SK-N-SH treated with all-trans-retinoic acid at 6 μM for 48 hours (cell line): ENCODE measurements around the gene TTC31.

Experiments
- ATAC-seq: fragments of 200-7000 bp; cut with Tn5 transposase; 3 replicates; pipeline ENCODE4 v1.9.1; 2020; ENCODE audit warnings: mild to moderate bottlenecking, moderate library complexity
- ARNTL ChIP-seq: fragments of 450-650 bp; formaldehyde crosslinking; IDR thresholded peaks from 2 replicates; pipeline ENCODE4 v1.5.0; 2020; ENCODE audit warnings: low read depth, mild to moderate bottlenecking, moderate library complexity, borderline replicate concordance
- BACH2 ChIP-seq: fragments of 250-450 bp; sonication (Bioruptor Pico); IDR thresholded peaks from 2 replicates; pipeline ENCODE4 v1.9.0; 2021; ENCODE audit warnings: mild to moderate bottlenecking, borderline replicate concordance
- CREB5 ChIP-seq: fragments of 250-450 bp; sonication (Bioruptor Pico); IDR thresholded peaks from 2 replicates; pipeline ENCODE4 v1.5.1; 2020; ENCODE audit warnings: low read depth, mild to moderate bottlenecking, moderate library complexity
- ESRRG ChIP-seq: fragments of 250-450 bp; sonication (Bioruptor Pico); IDR thresholded peaks from 2 replicates; pipeline ENCODE4 v1.6.1; 2021; ENCODE audit warnings: mild to moderate bottlenecking
- GLIS3 ChIP-seq: fragments of 250-450 bp; sonication (Bioruptor Pico); IDR thresholded peaks from 2 replicates; pipeline ENCODE4 v1.5.0; 2020; ENCODE audit warnings: mild to moderate bottlenecking, moderate library complexity
- ISL1 ChIP-seq: fragments of 250-450 bp; sonication (Bioruptor Pico); IDR thresholded peaks from 2 replicates; pipeline ENCODE4 v2.1.2; 2022; ENCODE audit warnings: mild to moderate bottlenecking, moderate library complexity
- PATZ1 ChIP-seq: fragments of 250-450 bp; sonication (Bioruptor Pico); IDR thresholded peaks from 2 replicates; pipeline ENCODE4 v1.8.0; 2020; ENCODE audit warnings: mild to moderate bottlenecking, moderate library complexity, borderline replicate concordance
- POU6F1 ChIP-seq: fragments of 250-450 bp; sonication (Bioruptor Pico); IDR thresholded peaks from 2 replicates; pipeline ENCODE4 v1.8.0; 2021; ENCODE audit warnings: low read depth, mild to moderate bottlenecking, moderate library complexity, borderline replicate concordance
- PPARA ChIP-seq: fragments of 250-450 bp; sonication (Bioruptor Pico); IDR thresholded peaks from 2 replicates; pipeline ENCODE4 v1.5.0; 2020; ENCODE audit warnings: mild to moderate bottlenecking, borderline replicate concordance
- RARB ChIP-seq: fragments of 250-450 bp; sonication (Bioruptor Pico); IDR thresholded peaks from 2 replicates; pipeline ENCODE4 v1.8.0; 2021; ENCODE audit warnings: mild to moderate bottlenecking, moderate library complexity
- SNAI2 ChIP-seq: fragments of 250-450 bp; sonication (Bioruptor Pico); IDR thresholded peaks from 2 replicates; pipeline ENCODE4 v1.5.0; 2020; ENCODE audit warnings: mild to moderate bottlenecking, moderate library complexity
- TCF4 ChIP-seq: fragments of 250-450 bp; sonication (Bioruptor Pico); IDR thresholded peaks from 2 replicates; pipeline ENCODE4 v1.8.0; 2021; ENCODE audit warnings: mild to moderate bottlenecking, moderate library complexity, borderline replicate concordance
- TOX ChIP-seq: fragments of 250-450 bp; sonication (Bioruptor Pico); IDR thresholded peaks from 2 replicates; pipeline ENCODE4 v1.8.0; 2021; ENCODE audit warnings: mild to moderate bottlenecking, moderate library complexity, borderline replicate concordance
- TSHZ2 ChIP-seq: fragments of 250-450 bp; sonication (Bioruptor Pico); IDR thresholded peaks from 2 replicates; pipeline ENCODE4 v1.5.0; 2020; ENCODE audit warnings: mild to moderate bottlenecking, moderate library complexity
- ZC3H10 ChIP-seq: fragments of 250-450 bp; sonication (Bioruptor Pico); IDR thresholded peaks from 2 replicates; pipeline ENCODE4 v1.5.1; 2021; ENCODE audit warnings: mild to moderate bottlenecking, moderate library complexity
- ZFP3 ChIP-seq: fragments of 250-450 bp; sonication (Bioruptor Pico); IDR thresholded peaks from 2 replicates; pipeline ENCODE4 v1.5.0; 2020; ENCODE audit warnings: mild to moderate bottlenecking, moderate library complexity
- ZFP30 ChIP-seq: fragments of 450-650 bp; formaldehyde crosslinking; IDR thresholded peaks from 2 replicates; pipeline ENCODE4 v1.5.0; 2022; ENCODE audit warnings: mild to moderate bottlenecking, moderate library complexity
- ZNF565 ChIP-seq: fragments of 450-650 bp; formaldehyde crosslinking; conservative IDR thresholded peaks from 2 replicates; pipeline ENCODE4 v1.5.0; 2020; ENCODE audit warnings: low read depth, mild to moderate bottlenecking, moderate library complexity
- ZNF70 ChIP-seq: fragments of 450-650 bp; formaldehyde crosslinking; IDR thresholded peaks from 2 replicates; pipeline ENCODE4 v1.5.0; 2020; ENCODE audit warnings: mild to moderate bottlenecking, moderate library complexity

TTC31 gene

GRCh38 chr2:74515271-74515980, 32.5 kb downstream of the TTC31 start:
- ATAC-seq, result no peak
- no peak for TF ChIP-seq ZFP3

- TF ChIP-seq GLIS3 (CRISPR knock-in tag) (no peak), RARB (CRISPR knock-in tag) (no peak), CREB5 (no peak), POU6F1 (CRISPR knock-in tag) (no peak), TSHZ2 (CRISPR knock-in tag) (no peak), TOX (CRISPR knock-in tag) (no peak), ZFP30 (CRISPR knock-in tag) (no peak), ZNF565 (CRISPR knock-in tag) (no peak), BACH2 (CRISPR knock-in tag) (no peak), ZNF70 (no peak), PPARA (no peak), PATZ1 (CRISPR knock-in tag) (no peak), TCF4 (CRISPR knock-in tag) (no peak), ARNTL (CRISPR knock-in tag) (no peak), ZFP3 (no peak), ZC3H10 (CRISPR knock-in tag) (no peak), ISL1 (no peak)
- ATAC-seq, result no peak
Measured at GRCh38 chr2:74515981-74516633, 33.2 kb downstream of the TTC31 start.

GRCh38 chr2:74516650-74517049, 33.8 kb downstream of the TTC31 start:
- ATAC-seq, result no peak
- TF ChIP-seq TSHZ2 (CRISPR knock-in tag) (no peak), ZNF565 (CRISPR knock-in tag) (no peak), PATZ1 (CRISPR knock-in tag) (no peak), ZNF70 (no peak), ZC3H10 (CRISPR knock-in tag) (no peak), BACH2 (CRISPR knock-in tag) (no peak), TOX (CRISPR knock-in tag) (no peak), POU6F1 (CRISPR knock-in tag) (no peak), ESRRG (CRISPR knock-in tag) (no peak), ISL1 (no peak), SNAI2 (no peak), RARB (CRISPR knock-in tag) (no peak), CREB5 (no peak), GLIS3 (CRISPR knock-in tag) (no peak), ZFP30 (CRISPR knock-in tag) (no peak), ZFP3 (no peak)
